Epithelial cell of esophagus (primary cell): ENCODE data around the gene BRD7.
A peak's percentile ranks its signal among the peaks of the same experiment; 100 is the strongest.

ENCODE experiments used
- DNase-seq: peaks from one replicate; pipeline ENCODE4 v3.0.0; 2010; ENCODE audit warnings: low read depth
- H3K4me3 ChIP-seq: 2 replicates; pipeline ENCODE4 v1.5.1; 2011; ENCODE audit warnings: mild to moderate bottlenecking, low read length, control low read depth
- TF ChIP-seq, protein P1 (sequence below): IDR thresholded peaks from 2 replicates; pipeline ENCODE4 v1.5.1; 2011; ENCODE audit warnings: low read depth, mild to moderate bottlenecking, low read length, control low read depth, inconsistent platforms; ENCODE audit not compliant: insufficient read depth; ENCODE audit errors: missing control alignments

Gene BRD7

GRCh38 chr16:50368410-50369132 is at the start of gene BRD7:
Gene BRD7 (minus strand): TSS chr16:50368988. CDS start chr16:50368774, 214 bp downstream.
- H3K4me3 ChIP-seq: peak within 1 kb of the TSS; percentile 68
- peak; percentile 54 for DNase-seq
- TF ChIP-seq, protein P1, sequence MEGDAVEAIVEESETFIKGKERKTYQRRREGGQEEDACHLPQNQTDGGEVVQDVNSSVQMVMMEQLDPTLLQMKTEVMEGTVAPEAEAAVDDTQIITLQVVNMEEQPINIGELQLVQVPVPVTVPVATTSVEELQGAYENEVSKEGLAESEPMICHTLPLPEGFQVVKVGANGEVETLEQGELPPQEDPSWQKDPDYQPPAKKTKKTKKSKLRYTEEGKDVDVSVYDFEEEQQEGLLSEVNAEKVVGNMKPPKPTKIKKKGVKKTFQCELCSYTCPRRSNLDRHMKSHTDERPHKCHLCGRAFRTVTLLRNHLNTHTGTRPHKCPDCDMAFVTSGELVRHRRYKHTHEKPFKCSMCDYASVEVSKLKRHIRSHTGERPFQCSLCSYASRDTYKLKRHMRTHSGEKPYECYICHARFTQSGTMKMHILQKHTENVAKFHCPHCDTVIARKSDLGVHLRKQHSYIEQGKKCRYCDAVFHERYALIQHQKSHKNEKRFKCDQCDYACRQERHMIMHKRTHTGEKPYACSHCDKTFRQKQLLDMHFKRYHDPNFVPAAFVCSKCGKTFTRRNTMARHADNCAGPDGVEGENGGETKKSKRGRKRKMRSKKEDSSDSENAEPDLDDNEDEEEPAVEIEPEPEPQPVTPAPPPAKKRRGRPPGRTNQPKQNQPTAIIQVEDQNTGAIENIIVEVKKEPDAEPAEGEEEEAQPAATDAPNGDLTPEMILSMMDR: peak; percentile 26

GRCh38 chr16:50416388-50416787 is 47.6 kb upstream of the BRD7 start:
- no peak for DNase-seq
- TF ChIP-seq, protein P1: no peak
- no peak overlapping the region for H3K4me3 ChIP-seq

DNA sequence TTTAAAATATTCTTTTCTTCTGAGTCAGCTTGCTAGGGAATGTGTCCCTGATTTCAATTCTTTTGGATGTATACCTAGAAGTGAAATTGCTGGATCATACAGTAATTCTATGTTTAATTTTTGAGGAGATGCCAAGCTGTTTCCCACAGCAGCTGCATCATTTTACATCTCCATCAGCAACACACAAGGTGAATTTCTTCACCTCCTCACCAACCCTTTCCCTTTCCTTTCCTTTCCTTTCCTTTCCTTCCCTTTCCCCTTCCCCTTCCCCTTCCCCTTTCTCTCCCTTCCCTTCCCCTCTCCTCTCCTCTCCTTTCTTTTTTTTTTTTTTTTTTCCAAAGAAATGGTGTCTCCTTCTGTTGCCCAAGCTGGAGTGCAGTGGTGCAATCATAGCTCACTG is 45.4 kb upstream of the BRD7 start:
- H3K4me3 ChIP-seq: no peak overlapping the region
- no peak for DNase-seq
- TF ChIP-seq, protein P1: no peak

DNA sequence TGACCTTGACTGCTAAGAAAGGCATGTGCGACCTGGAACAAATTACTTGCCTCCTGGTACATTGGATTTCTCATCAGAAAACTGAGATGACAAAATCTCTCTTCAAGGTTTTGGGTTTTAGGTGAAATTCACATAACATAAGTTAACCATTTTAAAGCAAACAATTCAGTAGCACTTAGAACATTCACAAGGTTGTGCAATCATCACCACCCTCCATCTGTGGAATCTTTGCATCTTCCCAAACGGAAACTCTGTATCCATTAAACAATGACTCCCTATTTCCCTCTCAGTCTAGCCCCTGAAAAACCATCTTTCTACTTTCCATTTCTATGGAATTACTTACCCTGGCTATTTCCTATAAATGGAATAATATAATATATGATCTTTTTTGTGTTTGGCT is 42.2 kb upstream of the BRD7 start:
- TF ChIP-seq, protein P1: no peak
- DNase-seq: no peak
- H3K4me3 ChIP-seq: no peak overlapping the region

DNA sequence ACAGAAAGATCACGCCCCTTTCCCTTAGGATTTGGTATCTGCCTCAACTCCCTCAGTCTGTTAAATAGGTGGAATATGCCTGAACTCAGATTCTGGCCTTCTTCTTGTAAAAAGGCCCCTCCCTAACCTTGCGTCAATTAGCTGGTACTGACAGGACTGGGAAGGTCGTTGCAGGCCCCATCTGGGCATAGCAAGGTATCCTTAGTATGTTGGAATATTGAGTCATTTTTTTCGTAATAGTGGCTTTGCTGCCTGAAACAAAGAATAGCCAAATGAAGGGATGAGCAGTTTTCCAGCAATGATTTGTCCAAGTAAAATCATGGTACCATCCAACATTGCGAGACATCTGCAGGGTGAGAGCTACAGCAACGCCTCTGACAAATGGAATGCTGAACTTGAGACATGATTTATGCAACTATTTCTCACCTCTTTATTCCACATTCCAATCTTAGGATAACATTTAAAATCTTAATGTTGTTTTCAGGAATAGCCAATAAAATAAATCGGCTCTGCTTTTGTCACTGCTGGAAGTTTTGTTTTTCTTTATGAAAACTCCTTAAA is 39.3 kb upstream of the BRD7 start:
- no peak overlapping the region for H3K4me3 ChIP-seq
- DNase-seq: peak; percentile 28
- TF ChIP-seq, protein P1: no peak

DNA sequence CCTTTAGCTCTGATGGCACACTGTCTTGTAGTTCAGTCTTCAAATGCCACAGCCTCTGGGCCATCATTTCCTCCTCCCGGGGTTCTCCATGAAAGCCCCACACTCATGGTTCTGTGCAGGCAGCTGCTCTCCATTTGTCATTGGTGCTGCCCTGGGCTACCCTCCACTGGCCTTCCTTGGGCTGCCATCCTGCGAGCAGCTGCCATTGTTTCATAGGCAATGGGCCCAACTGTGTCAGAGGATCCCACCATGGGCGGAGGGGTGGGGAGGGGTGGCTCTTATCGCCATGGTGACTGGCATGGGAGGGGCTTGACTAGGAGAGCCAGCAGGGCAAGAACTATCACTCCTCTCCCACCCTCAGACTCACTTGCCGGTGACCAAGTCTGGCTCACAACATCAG is 38.6 kb upstream of the BRD7 start:
- TF ChIP-seq, protein P1: no peak

GRCh38 chr16:50403491-50403890 is 34.7 kb upstream of the BRD7 start:
- H3K4me3 ChIP-seq: no peak overlapping the region
- TF ChIP-seq, protein P1: no peak
- no peak for DNase-seq

More for the DNA sequence above, 38.6 kb upstream of the BRD7 start:
- DNase-seq: no peak
- no peak overlapping the region for H3K4me3 ChIP-seq
